SK-N-SH (cell line): Measurements from ENCODE around the gene TMOD2. TPM values are rescaled to one million over a fixed set of nuclear protein-coding genes. Genes with fewer than 3 reads are reported as not detected.

ENCODE experiments used
- CTCF ChIA-PET: fragments of 300-600, 350-600 bp; formaldehyde crosslinking; extraction: SDS; loops from one replicate; lab custom pipeline; 2021; lab: Yijun Ruan, JAX
- POLR2A ChIA-PET: fragments of 350-600 bp; sonication (Branson Sonifier 250); formaldehyde crosslinking; extraction: SDS; loops from one replicate; lab custom pipeline; 2020; ENCODE audit warnings: antibody characterized with exemption, inconsistent platforms; lab: Yijun Ruan, JAX
- DNase-seq: peaks from one replicate; pipeline ENCODE4 v3.0.0; 2012
- H2AFZ ChIP-seq: fragments of 200-600 bp; sonication (generic); 2 replicates; pipeline ENCODE4 v1.8.1; 2016; ENCODE audit warnings: antibody characterized with exemption, mild to moderate bottlenecking, low read depth
- H3F3A ChIP-seq: fragments of 200-600 bp; sonication (generic); replicated peaks from 2 replicates; pipeline ENCODE3; 2016; ENCODE audit warnings: antibody characterized with exemption, mild to moderate bottlenecking; ENCODE audit not compliant: insufficient read depth
- H3K27ac ChIP-seq, 2 experiments: fragments of 200-500 bp in 1 of 2; fragments of 200-600 bp in 1 of 2; sonication (Bioruptor generic) in 1 of 2; sonication (generic), shearing (Covaris generic) in 1 of 2; 2 replicates each; pipeline versions ENCODE4 v1.5.1 to v1.6.1; 2014 to 2016; ENCODE audit warnings: low read depth in 2 of 2, inconsistent platforms in 1 of 2, low read length in 1 of 2, mild to moderate bottlenecking in 1 of 2, mixed read lengths in 1 of 2
- H3K27me3 ChIP-seq: fragments of 200-600 bp; sonication (generic), shearing (Covaris generic); 2 replicates; pipeline ENCODE4 v1.6.1; 2016; ENCODE audit warnings: mixed run types; ENCODE audit not compliant: insufficient read depth
- H3K36me3 ChIP-seq, 2 experiments: fragments of 200-500 bp in 1 of 2; fragments of 200-600 bp in 1 of 2; sonication (Bioruptor generic) in 1 of 2; sonication (generic) in 1 of 2; replicated peaks in 1 of 2; 2 replicates each; pipeline versions ENCODE3 to v1.5.1; 2014 to 2016; ENCODE audit warnings: low read length in 1 of 2, mild to moderate bottlenecking in 1 of 2; ENCODE audit not compliant: insufficient read depth in 2 of 2, control insufficient read depth in 1 of 2
- H3K4me1 ChIP-seq, 2 experiments: fragments of 200-500 bp in 1 of 2; fragments of 200-600 bp in 1 of 2; sonication (Bioruptor generic) in 1 of 2; sonication (generic), shearing (Covaris generic) in 1 of 2; 2 replicates each; pipeline versions ENCODE4 v1.5.1 to v1.6.1; 2014 to 2016; ENCODE audit warnings: low read depth in 1 of 2, low read length in 1 of 2, mixed run types in 1 of 2; ENCODE audit not compliant: insufficient read depth in 2 of 2, control insufficient read depth in 1 of 2
- H3K4me2 ChIP-seq: fragments of 200-600 bp; sonication (generic), shearing (Covaris generic); 2 replicates; pipeline ENCODE4 v1.6.1; 2017; ENCODE audit warnings: mixed run types
- H3K4me3 ChIP-seq, 2 experiments: fragments of 200-500 bp in 1 of 2; fragments of 200-600 bp in 1 of 2; sonication (Bioruptor generic) in 1 of 2; sonication (generic), shearing (Covaris generic) in 1 of 2; 2 replicates each; pipeline versions ENCODE4 v1.5.1 to v1.8.1; 2014 to 2016; ENCODE audit warnings: low read depth in 2 of 2, inconsistent platforms in 1 of 2, low read length in 1 of 2, mild to moderate bottlenecking in 1 of 2, mixed read lengths in 1 of 2, moderate library complexity in 1 of 2
- H3K79me2 ChIP-seq: fragments of 200-600 bp; sonication (generic); 2 replicates; pipeline ENCODE4 v1.8.1; 2017; ENCODE audit warnings: mild to moderate bottlenecking; ENCODE audit not compliant: insufficient read depth
- H3K9ac ChIP-seq: fragments of 200-600 bp; sonication (generic); 2 replicates; pipeline ENCODE4 v1.6.1; 2017; ENCODE audit warnings: mixed run types
- H3K9me2 ChIP-seq: fragments of 200-600 bp; sonication (generic); 2 replicates; pipeline ENCODE4 v1.6.1; 2017; ENCODE audit warnings: mixed run types
- H3K9me3 ChIP-seq: fragments of 200-600 bp; sonication (generic); 2 replicates; pipeline ENCODE4 v1.6.1; 2017; ENCODE audit warnings: mixed run types, mild to moderate bottlenecking, moderate library complexity
- H4K20me1 ChIP-seq: fragments of 200-600 bp; sonication (generic); 2 replicates; pipeline ENCODE4 v1.6.1; 2017; ENCODE audit warnings: mild to moderate bottlenecking, mixed run types; ENCODE audit not compliant: insufficient read depth
- CTCF ChIP-seq: fragments of 200-600 bp; sonication (generic); IDR thresholded peaks from 2 replicates; pipeline ENCODE4 v1.6.1; 2017; ENCODE audit warnings: antibody characterized with exemption, mild to moderate bottlenecking, moderate library complexity
- EZH2phosphoT487 ChIP-seq: fragments of 200-600 bp; sonication (generic); IDR thresholded peaks from 2 replicates; pipeline ENCODE4 v1.6.1; 2017; ENCODE audit warnings: low read depth, mixed run types, mild to moderate bottlenecking, antibody characterized with exemption, moderate library complexity, borderline replicate concordance
- FOSL2 ChIP-seq: IDR thresholded peaks from 2 replicates; pipeline ENCODE4 v1.4.0; 2012; ENCODE audit warnings: low read depth, mild to moderate bottlenecking, moderate library complexity, borderline replicate concordance
- FOXJ3 ChIP-seq: sonication (generic); formaldehyde crosslinking; IDR thresholded peaks from 2 replicates; pipeline ENCODE4 v1.5.1; 2020; ENCODE audit warnings: mild to moderate bottlenecking, missing genetic modification reagents
- GABPA ChIP-seq: IDR thresholded peaks from 2 replicates; pipeline ENCODE4 v1.4.0; 2012; ENCODE audit warnings: low read depth, mild to moderate bottlenecking
- MAX ChIP-seq: IDR thresholded peaks from 2 replicates; pipeline ENCODE4 v1.4.0; 2012; ENCODE audit warnings: low read depth
- PBX3 ChIP-seq: IDR thresholded peaks from 2 replicates; pipeline ENCODE4; 2012
- REST ChIP-seq: IDR thresholded peaks from 2 replicates; pipeline ENCODE4 v1.6.1; 2012; ENCODE audit warnings: mild to moderate bottlenecking, low read depth, low read length, moderate library complexity
- SIN3A ChIP-seq: IDR thresholded peaks from 2 replicates; pipeline ENCODE4 v1.6.1; 2012; ENCODE audit warnings: low read depth, mild to moderate bottlenecking, low read length, moderate library complexity, borderline replicate concordance
- TCF12 ChIP-seq: IDR thresholded peaks from 2 replicates; pipeline ENCODE4 v1.4.0; 2012
- WGBS: methylation state at CpG from one replicate; pipeline ENCODE4 v1.1.6; 2017; ENCODE audit warnings: low lambda C conversion rate; 5-methylcytosine and 5-hydroxymethylcytosine counted together
- polyA plus RNA-seq, 3 experiments: library from polyadenylated mRNA; depleted of rRNA; stranded (reverse); fragments of >200 nt; gene quantifications; 2 replicates each; pipeline ENCODE4 v1.2.3, GENCODE V29; 2012

TMOD2 gene
- polyA plus RNA-seq, 1 of the 3 experiments (the other 2 are of a cell fraction): 2.7 TPM

- no peak overlapping the region for H2AFZ ChIP-seq
- H3K4me1 ChIP-seq: peaks cover 10 to 24% of the 10 kb centered on the region in 2 experiments
- no peak overlapping the region for H3K27ac ChIP-seq
- no peaks in the 10 kb centered on the region for H3K36me3 ChIP-seq
- H3K4me2 ChIP-seq: 0 out of 2 replicates have a peak overlapping the region, but pooled peaks have one; percentile 8
- ChIA-PET POLR2A (no interaction called here), CTCF (interaction anchor here (0.7 to 17.1 kb wide), 4 partner anchors 12 to 82 kb away, joined by 3 to 130 read pairs (median 29); no protein-coding TSS in a partner anchor)
- WGBS: 82% methylated on average over 5 of the region's 5 CpGs
- no peaks in the 10 kb centered on the region for H3K9me3 ChIP-seq
- H3F3A ChIP-seq: peaks cover 14% of the 10 kb centered on the region
- no peak for DNase-seq
- peaks cover 4% of the 10 kb centered on the region; the same call in 1 of the 2 replicates for H4K20me1 ChIP-seq
- peaks cover 31% of the 10 kb centered on the region for H3K79me2 ChIP-seq
- H3K27me3 ChIP-seq: no peaks in the 10 kb centered on the region
- no peak overlapping the region for H3K9ac ChIP-seq
- H3K4me3 ChIP-seq: no peak overlapping the region
- H3K9me2 ChIP-seq: no peaks in the 10 kb centered on the region
- TF ChIP-seq PBX3 (no peak), REST (no peak), EZH2phosphoT487 (no peak), FOXJ3 (CRISPR knock-in tag) (no peak), FOSL2 (no peak), GABPA (no peak), TCF12 (no peak), SIN3A (no peak)
- TF ChIP-seq, all 33 proteins: peak for 0
Measured at GRCh38 chr15:51731549-51732267, 19.7 kb upstream of the TMOD2 start.

- Histone ChIP-seq H3K9me2 (no peaks in the 10 kb centered on the region), H3K27me3 (no peaks in the 10 kb centered on the region), H3K9me3 (no peaks in the 10 kb centered on the region), H3K4me1 (peaks cover 1 to 17% of the 10 kb centered on the region in 2 experiments), H3K4me2 (no peak overlapping the region), H3K27ac (no peak overlapping the region), H2AFZ (no peak overlapping the region), H3K79me2 (peaks cover 31% of the 10 kb centered on the region), H4K20me1 (no peaks in the 10 kb centered on the region), H3F3A (peaks cover 5% of the 10 kb centered on the region), H3K36me3 (no peaks in the 10 kb centered on the region), H3K4me3 (no peak overlapping the region), H3K9ac (no peak overlapping the region)
- CTCF ChIA-PET: interaction anchor here (0.7 to 17.1 kb wide), 5 partner anchors 18 to 83 kb away, joined by 3 to 130 read pairs (median 4); no protein-coding TSS in a partner anchor
- WGBS: 98% methylated on average over 2 of the region's 2 CpGs
- no peak for TF ChIP-seq CTCF
- TF ChIP-seq MAX: no peak
- no peak for DNase-seq
- POLR2A ChIA-PET: no interaction called here
Measured at GRCh38 chr15:51732646-51733045, 18.8 kb upstream of the TMOD2 start.
